GM21619 (cell line): ENCODE measurements around the gene IL9R.
"Not testable (repeated sequence)": the region's sequence is repeated elsewhere in the genome, so short reads cannot be mapped to it uniquely, and the experiment has no call there.

ENCODE experiments used
- ATAC-seq: cut with Tn5 transposase; IDR thresholded peaks from one replicate; pipeline ENCODE4 v1.9.1; 2021; ENCODE audit not compliant: unreplicated experiment

The IL9R gene

DNA sequence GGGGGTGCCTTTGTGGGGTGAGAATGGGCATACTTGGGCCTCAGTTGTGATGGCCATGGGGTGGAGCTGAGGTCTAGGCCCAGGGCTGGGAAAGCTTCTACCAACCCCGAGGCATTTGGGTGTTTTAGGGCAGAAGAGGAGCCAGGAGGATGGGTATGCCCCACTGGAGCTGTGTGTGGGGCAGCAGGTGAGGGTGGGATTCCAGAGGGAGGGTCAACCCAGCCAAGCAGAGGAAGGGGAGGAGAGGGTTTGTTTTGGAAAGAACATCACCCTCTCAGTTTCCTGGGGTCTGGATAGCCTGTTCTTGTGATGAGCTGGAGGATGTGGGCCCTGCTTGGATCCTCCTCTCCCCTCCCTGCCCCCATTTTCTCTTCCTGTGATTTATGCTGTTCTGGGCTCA is 620 bp downstream of the IL9R start:
- ATAC-seq = no peak

DNA sequence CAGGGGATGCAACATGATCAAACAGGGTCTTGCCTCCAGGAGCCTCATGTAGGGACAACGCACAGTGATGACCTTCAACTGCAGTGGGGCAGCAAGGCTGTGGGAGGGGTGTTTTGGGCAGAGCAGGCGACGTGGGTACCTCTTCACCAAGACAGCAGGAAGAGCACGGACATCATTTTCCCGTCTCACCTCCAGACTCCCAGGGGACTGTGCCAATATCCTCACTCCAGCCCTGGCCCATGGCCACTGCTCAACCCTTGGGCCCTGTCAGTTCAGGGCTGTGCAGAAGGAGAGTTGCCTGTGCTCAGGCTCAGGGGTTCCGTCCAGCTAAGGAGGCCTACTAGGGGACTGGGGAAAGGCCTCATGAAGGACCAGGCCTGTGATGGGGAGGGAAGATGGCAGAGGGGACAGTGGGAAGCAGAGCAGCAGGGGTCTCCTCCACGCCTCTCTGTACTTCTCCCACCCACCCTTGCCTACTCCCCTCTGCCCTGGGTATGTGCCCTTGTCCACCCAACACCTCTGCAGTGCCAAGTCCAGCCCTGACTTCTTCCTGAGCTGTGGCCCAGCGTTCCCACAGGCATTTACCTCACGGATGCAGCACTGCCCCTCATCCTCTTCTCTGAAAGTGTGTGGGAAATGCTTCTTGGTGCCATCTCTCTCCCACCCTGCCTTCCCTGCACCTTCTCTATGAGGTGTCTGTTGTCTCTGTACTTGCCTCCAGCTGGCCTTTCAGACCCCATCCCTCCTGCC is 1.4 kb downstream of the IL9R start:
- no peak for ATAC-seq

DNA sequence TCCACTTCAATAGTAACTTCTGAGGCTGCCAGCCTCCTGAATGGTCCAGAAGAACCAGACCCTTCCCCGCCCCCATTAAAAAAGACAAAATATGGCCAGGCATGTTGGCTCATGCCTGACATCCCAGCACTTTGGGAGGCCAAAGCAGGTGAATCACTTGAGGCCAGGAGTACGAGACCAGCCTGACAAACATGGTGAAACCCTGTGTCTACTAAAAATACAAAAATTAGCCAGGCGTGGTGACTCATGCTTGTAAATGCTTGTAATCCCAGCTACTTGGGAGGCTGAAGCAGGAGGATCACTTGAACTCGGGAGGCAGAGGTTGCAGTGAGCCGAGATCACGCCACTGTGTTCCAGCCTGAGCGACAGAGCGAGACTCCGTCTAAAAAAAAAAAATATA is 2.3 kb downstream of the IL9R start:
- ATAC-seq = not testable (repeated sequence)

DNA sequence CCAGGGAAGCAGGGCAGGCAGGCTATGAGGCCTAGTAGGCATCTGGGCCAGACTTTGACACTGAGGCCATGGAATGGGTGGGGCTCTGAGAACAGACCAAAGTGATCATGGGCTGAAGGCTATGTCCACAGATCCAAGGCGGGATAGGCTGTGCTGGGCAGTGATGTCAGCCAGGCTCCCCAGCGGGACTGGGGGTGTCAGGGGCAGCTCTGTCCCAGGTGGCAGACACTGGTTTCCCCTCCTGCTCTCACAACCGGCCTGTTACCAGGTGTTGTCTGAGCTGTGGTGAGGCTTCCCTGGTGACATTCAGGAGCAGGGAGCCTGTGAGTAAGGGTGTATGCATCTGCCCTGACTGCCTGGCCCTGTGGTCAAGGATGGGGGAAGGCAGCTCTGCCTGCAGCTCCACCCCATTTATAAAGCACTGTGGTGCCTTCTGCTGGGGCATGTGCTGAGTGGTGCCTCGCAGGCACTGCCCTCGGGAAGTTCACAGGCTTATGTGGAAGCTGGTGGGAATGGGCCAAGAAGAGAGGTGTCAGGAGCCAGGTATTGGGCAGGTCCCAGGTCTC is 2.9 kb downstream of the IL9R start:
- ATAC-seq = no peak

DNA sequence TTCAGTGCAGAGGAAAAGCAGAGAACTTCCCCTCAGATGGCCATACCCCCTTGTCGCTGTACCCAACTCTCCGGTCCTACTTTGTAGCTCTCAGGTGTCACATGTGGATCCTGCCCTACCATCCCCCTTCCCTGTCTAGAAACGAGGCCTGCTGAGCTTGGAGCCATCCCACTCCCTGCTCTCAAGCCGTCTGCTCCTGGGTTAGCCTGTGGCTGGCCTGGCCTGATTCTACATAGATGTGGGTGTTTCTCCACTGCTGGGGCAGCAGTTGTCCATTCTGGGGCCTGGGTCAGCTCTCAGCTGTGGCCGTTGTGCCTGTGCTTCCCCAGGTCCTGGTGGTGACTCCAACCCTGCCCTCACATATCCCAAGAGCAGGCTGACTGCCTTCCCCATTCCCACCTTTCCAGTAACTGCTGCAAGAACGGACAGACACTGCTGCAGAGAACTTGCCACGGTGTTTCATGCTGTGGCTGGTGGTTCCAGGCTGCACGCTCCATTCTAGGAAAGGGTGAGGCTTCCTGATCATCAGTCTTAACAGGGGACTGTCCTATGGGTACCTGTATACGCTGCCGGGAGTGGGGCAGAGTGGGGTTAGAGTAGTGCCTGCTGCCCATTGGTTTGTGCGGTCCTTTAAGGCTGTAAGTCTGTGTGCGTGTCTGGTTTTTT is 3.6 kb downstream of the IL9R start:
- ATAC-seq = no peak

DNA sequence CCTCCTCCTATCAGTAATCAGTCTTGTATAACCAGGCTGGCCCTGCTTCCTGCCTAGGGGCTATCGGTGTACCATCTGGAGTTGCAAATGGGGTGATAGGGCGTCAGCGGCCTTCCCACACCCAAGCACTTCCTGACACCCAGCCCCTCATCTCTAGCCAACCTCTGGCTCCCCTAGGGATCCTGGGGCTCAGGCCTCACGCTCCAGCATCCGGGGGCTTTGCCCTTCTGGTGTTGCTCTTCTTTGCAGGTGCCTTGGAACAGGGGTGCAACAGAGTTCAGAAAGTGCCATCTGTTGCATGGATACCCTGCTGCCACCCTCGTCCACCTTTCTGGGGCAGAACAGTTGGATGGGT is 4.1 kb downstream of the IL9R start:
- no peak for ATAC-seq

DNA sequence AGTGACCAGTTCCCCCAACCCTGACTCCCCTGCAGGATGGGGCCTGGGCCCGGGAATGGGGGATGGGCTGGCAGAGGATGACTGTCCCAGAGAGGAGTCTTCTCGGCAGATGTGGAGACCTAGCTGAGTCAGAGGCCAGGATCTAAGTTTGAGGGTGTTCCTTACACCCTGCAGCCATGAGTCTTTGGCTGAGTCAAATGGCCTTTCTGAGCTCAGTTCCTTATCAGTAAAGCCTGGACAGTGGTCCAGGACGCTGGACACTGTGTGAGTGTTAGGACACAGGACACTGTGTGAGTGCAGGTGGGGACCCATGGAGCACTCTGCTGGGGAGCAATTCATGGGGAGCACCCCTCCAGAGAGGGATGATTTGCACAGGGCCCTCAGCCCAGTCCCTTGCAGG is 5.0 kb downstream of the IL9R start:
- no peak for ATAC-seq

DNA sequence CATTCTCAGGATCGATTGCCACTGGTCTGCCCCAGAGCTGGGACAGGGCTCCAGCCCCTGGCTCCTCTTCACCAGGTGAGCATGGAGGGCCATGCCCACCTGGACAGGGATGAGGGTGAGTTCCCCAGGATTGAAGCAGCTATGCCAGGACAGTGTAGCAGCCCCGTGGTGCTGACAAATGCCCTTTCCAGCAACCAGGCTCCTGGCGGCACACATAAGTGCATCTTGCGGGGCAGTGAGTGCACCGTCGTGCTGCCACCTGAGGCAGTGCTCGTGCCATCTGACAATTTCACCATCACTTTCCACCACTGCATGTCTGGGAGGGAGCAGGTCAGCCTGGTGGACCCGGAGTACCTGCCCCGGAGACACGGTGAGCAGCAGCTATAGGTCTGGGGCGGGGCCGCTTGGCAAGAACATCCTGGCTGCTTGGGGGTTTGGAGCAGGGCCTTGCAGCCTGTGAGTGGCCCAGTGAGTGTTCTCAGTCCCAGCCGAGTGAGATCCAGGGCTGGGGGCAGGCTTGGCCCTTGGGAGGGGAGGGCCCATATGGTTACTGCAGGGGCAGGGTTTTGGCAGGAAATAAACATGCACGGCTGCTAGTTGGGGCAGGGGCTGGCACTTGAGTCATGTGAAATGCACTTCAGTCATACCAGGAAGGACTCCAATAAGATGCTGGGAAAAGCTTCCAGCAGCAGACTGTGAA is 6.1 kb downstream of the IL9R start:
- ATAC-seq = no peak

DNA sequence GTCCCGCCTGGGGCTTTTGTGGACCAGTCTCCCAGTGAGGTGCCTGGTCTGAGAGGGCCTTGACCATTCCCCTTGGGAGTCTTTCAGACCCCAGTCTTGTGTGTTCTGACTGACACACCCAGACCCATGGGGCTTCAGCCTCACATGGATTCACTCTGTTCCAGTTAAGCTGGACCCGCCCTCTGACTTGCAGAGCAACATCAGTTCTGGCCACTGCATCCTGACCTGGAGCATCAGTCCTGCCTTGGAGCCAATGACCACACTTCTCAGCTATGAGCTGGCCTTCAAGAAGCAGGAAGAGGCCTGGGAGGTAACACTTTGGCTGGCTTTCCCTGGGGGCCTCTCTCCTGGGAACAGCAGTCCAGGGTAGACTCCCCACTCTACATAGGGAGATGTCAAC is 6.8 kb downstream of the IL9R start:
- ATAC-seq = no peak

DNA sequence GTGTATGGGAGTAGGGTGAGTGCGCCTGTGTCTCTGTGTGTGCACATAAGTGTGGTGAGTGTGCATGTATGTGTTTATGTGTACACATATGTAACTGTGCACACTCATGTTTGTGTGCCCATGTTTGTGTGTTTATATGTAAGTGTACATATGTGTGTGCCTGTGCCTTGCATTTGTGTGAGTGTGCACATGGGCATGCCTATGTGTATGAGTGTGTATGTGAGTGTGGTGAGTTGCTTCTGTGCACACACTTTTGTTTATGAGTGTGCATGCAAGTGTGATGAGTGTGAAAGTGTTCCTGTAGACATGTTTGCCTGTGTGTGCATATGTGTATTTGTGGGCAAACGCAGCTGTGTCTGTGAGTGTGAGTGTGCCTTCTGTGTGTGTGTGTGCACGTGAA is 7.2 kb downstream of the IL9R start:
- ATAC-seq = no peak

DNA sequence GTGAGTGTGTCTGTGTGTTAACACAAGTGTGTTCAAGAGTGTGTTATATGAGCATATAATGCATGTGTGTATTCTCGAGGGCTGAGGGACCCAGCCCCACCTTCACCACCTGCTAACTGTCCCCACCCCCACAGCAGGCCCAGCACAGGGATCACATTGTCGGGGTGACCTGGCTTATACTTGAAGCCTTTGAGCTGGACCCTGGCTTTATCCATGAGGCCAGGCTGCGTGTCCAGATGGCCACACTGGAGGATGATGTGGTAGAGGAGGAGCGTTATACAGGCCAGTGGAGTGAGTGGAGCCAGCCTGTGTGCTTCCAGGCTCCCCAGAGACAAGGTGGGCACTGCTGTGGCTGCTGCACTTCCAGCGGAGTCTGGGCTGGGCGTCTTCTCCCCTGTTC is 7.6 kb downstream of the IL9R start:
- no peak for ATAC-seq

DNA sequence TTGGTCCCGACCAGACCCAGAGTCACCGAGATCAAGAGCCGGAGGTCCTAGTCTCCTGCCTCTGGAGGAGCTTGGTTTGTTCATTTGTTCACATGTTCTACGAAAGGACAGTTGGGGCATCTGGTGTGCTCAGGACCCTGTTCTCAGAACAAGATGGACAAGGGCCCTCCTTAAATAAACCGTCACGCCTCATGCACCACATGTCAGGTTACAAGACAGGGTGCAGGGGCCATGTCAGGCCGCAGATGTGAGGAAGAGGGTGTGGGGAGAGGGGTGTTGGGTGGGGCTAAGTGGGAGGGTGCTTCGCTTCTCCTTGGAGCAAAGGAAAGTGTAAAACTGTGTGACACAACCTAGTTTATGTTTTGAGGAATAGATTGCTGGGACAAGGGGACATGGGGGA is 9.0 kb downstream of the IL9R start:
- not testable (repeated sequence) for ATAC-seq

DNA sequence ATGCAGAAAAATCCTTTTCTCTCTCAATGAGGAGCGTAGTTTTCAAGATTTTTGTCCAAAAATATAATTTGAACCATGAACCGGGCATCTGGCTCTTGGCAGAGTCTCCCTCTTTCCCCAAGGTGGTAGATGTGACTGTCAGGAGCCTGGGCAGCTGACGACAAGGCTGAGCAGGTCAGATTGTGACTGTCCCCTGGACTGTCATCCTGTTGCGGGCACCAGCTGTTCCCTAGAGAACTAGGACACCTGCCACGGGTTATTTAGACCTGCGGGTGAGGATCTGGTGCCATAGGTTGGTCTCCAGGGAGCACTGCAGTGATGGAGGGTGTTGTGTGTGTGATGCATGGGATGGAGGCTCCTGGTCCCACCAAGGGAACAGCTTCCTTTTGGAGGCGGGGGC is 10.9 kb downstream of the IL9R start:
- ATAC-seq = not testable (repeated sequence)

DNA sequence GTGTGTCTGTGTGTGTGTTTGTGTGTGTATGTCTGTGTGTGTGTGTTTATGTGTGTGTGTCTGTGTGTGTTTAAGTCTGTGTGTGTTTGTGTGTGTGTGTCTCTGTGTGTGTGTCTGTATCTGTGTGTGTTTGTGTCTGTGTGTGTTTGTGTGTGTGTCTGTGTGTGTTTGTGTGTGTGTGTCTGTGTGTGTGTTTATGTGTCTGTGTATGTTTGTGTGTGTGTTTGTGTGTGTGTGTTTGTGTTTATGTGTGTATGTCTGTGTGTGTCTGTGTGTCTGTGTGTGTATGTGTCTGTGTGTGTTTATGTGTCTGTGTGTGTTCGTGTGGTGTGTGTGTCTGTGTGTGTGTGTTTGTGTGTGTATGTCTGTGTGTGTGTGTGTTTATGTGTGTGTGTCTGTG is 11.4 kb downstream of the IL9R start:
- ATAC-seq = no peak

DNA sequence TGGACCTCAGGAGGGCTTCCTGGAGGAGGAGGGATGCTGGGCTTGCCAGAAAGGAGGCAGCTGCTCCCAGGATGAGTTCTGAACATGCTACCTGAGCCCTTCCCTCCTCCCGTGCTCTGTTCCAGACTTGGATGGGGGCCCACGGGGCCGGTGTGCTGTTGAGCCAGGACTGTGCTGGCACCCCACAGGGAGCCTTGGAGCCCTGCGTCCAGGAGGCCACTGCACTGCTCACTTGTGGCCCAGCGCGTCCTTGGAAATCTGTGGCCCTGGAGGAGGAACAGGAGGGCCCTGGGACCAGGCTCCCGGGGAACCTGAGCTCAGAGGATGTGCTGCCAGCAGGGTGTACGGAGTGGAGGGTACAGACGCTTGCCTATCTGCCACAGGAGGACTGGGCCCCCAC is 12.2 kb downstream of the IL9R start:
- not testable (repeated sequence) for ATAC-seq

DNA sequence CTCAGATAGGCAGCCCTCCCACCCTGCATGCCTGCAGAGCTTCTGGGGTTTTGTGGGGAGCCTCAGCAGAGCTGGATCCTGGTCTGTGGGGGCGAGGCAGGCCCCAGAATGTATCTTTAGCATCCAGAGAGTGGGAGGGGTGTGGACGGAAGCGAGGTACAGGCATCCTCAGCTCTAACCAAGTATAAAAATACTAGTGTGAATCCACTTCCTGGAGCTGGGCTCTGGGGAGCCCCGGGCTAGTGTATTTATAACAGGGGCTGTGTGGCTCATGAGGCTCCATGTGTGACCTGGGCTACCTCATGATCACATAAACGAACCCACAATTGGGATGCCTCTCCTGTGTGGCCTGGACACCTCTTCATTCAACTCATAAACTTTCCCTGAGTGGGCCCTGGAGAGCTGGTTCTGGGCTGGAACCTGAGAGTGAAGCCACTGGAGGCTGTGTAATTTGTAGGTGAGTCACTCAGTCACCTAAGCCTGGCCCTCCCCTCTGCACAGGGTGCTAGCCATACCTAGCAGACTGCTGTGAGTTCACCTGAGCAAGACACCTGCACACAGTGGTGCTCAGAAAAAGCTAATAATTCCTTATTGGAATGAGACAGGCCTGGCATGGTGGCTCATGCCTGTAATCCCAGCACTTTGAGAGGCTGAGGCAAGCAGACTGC is 15.9 kb downstream of the IL9R start:
- ATAC-seq = peak; percentile 64

DNA sequence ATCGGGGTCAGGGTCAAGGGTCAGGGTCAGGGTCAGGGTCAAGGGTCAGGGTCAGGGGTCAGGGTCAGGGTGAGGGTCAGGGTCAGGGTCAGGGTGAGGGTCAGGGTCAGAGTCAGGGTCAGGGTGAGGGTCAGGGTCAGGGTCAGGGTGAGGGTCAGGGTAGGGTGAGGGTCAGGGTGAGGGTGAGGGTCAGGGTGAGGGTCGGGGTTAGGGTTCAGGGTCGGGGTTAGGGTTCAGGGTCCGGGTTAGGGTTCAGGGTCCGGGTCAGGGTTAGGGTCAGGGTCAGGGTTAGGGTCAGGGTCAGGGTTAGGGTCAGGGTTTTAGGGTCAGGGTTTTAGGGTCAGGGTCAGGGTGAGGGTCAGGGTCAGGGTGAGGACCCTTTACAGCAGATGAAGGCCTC is 22.4 kb downstream of the IL9R start:
- ATAC-seq = not testable (repeated sequence)

DNA sequence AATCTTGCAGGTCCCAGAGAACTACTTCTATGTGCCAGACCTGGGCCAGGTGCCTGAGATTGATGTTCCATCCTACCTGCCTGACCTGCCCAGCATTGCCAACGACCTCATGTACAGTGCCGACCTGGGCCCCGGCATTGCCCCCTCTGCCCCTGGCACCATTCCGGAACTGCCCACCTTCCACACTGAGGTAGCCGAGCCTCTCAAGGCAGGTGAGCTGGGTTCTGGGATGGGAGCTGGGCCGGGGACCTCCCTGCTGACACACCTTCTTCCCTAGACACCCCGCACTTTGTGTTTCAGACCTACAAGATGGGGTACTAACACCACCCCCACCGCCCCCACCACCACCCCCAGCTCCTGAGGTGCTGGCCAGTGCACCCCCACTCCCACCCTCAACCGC is 25.5 kb downstream of the IL9R start:
- not testable (repeated sequence) for ATAC-seq

DNA sequence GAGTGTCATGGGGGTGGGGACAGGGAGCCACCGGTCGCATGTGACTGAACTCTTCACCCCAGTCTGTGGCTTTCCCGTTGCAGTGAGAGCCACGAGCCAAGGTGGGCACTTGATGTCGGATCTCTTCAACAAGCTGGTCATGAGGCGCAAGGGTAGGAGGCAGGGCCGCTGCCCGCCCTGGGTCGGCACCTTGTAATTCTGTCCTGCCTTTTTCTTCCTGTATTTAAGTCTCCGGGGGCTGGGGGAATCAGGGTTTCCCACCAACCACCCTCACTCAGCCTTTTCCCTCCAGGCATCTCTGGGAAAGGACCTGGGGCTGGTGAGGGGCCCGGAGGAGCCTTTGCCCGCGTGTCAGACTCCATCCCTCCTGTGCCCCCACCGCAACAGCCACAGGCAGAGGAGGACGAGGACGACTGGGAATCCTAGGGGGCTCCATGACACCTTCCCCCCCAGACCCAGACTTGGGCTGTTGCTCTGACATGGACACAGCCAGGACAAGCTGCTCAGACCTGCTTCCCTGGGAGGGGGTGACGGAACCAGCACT is 27.5 kb downstream of the IL9R start:
- not testable (repeated sequence) for ATAC-seq

DNA sequence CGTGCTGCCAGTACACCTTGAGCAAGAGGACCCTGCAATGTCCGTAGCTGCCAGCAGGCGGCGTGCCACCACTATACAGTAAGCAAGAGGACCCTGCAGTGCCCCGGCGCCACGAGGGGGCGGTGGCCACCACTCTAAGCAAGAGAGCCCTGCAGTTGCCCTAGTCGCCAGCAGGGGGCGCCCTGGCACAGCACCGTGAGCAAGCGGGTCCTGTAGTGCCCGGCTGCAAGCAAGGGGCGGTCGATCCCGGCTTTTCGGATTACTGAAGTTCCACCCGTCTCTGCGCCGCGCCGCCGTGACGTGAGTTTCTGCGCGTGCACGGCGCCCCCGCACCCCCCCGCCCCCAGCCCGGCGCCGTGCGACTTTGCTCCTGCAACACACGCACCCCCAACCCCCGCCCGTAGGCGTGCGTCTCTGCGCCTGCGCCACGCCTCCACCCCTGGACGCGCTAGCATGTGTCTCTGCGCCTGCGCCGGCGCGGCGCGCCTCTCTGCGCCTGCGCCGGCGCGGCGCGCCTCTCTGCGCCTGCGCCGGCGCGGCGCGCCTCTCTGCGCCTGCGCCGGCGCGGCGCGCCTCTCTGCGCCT is 31.2 kb downstream of the IL9R start:
- not testable (repeated sequence) for ATAC-seq

DNA sequence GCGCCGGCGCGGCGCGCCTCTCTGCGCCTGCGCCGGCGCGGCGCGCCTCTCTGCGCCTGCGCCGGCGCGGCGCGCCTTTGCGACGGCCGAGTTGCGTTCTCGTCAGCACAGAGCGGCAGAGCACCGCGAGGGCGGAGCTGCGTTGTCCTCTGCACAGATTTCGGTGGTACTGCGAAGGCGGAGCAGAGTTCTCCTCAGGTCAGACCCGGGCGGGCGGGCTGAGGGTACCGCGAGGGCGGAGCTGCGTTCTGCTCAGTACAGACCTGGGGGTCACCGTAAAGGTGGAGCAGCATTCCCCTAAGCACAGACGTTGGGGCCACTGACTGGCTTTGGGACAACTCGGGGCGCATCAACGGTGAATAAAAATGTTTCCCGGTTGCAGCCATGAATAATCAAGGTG is 31.8 kb downstream of the IL9R start:
- not testable (repeated sequence) for ATAC-seq
